Keratinocyte (primary cell): ENCODE data around the gene FABP6. TPM values are rescaled to one million over a fixed set of nuclear protein-coding genes. Genes with fewer than 3 reads are reported as not detected.

Source experiments
- DNase-seq: peaks from one replicate; pipeline ENCODE4 v3.0.0-alpha.2; 2011; ENCODE audit warnings: low read depth, missing footprints, low spot score
- FAIRE-seq: peaks from 2 replicates; lab custom pipeline; 2011; peaks lifted over from hg19 to GRCh38; lab: Jason Lieb, UNC
- H2AFZ ChIP-seq: 2 replicates; pipeline ENCODE4 v1.6.0; 2012; ENCODE audit warnings: low read length, control low read depth, inconsistent platforms; ENCODE audit not compliant: control insufficient read depth
- H3K27ac ChIP-seq: 2 replicates; pipeline ENCODE4 v1.5.1; 2011; ENCODE audit warnings: low read length; ENCODE audit not compliant: control insufficient read depth, insufficient read depth
- H3K27me3 ChIP-seq: 3 replicates; pipeline ENCODE4 v1.6.0; 2011; ENCODE audit warnings: low read length; ENCODE audit not compliant: control insufficient read depth, insufficient read depth; ENCODE audit errors: extremely low read depth
- H3K36me3 ChIP-seq, 2 experiments: 2 replicates in 1 of 2; 3 replicates in 1 of 2; pipeline ENCODE4 v1.5.1; 2011; ENCODE audit warnings: low read length in 2 of 2, mild to moderate bottlenecking in 1 of 2; ENCODE audit not compliant: control insufficient read depth in 2 of 2, insufficient read depth in 2 of 2; ENCODE audit errors: extremely low read depth in 1 of 2
- H3K4me1 ChIP-seq: 3 replicates; pipeline ENCODE4 v1.5.1; 2011; ENCODE audit warnings: low read length; ENCODE audit not compliant: control insufficient read depth, insufficient read depth; ENCODE audit errors: extremely low read depth
- H3K4me2 ChIP-seq: 3 replicates; pipeline ENCODE4 v1.6.0; 2011; ENCODE audit warnings: low read depth, low read length; ENCODE audit not compliant: control insufficient read depth, insufficient read depth; ENCODE audit errors: extremely low read depth
- H3K4me3 ChIP-seq, 3 experiments: fragments of 200-600 bp in 1 of 3; sonication (generic) in 1 of 3; 2 replicates in 2 of 3; 3 replicates in 1 of 3; pipeline ENCODE4 v1.5.1; 2011 to 2016; ENCODE audit warnings: low read length in 3 of 3, mild to moderate bottlenecking in 3 of 3, control low read depth in 2 of 3, inconsistent platforms in 1 of 3, low read depth in 1 of 3, mixed read lengths in 1 of 3, mixed run types in 1 of 3, moderate library complexity in 1 of 3; ENCODE audit not compliant: control insufficient read depth in 2 of 3, insufficient read depth in 2 of 3; ENCODE audit errors: extremely low read depth in 1 of 3
- H3K79me2 ChIP-seq: 2 replicates; pipeline ENCODE4 v1.6.0; 2012; ENCODE audit warnings: low read length; ENCODE audit not compliant: control insufficient read depth, insufficient read depth
- H3K9ac ChIP-seq: 3 replicates; pipeline ENCODE4 v1.6.0; 2011; ENCODE audit warnings: low read length; ENCODE audit not compliant: control insufficient read depth, insufficient read depth; ENCODE audit errors: extremely low read depth
- H3K9me1 ChIP-seq: 3 replicates; pipeline ENCODE4 v1.6.0; 2011; ENCODE audit warnings: low read length; ENCODE audit not compliant: control insufficient read depth, insufficient read depth; ENCODE audit errors: extremely low read depth
- H3K9me3 ChIP-seq: 2 replicates; pipeline ENCODE4 v1.5.1; 2012; ENCODE audit warnings: low read depth, low read length; ENCODE audit not compliant: control insufficient read depth
- H4K20me1 ChIP-seq: 3 replicates; pipeline ENCODE4 v1.6.0; 2011; ENCODE audit warnings: low read length; ENCODE audit not compliant: control insufficient read depth, insufficient read depth; ENCODE audit errors: extremely low read depth
- CTCF ChIP-seq, 3 experiments: IDR thresholded peaks in 1 of 3; conservative IDR thresholded peaks in 1 of 3; optimal IDR thresholded peaks in 1 of 3; 2 replicates in 2 of 3; 3 replicates in 1 of 3; pipeline versions ENCODE3 to v1.5.1; 2011; ENCODE audit warnings: low read length in 3 of 3, mild to moderate bottlenecking in 3 of 3, moderate library complexity in 2 of 3, control low read depth in 1 of 3, inconsistent platforms in 1 of 3; ENCODE audit not compliant: insufficient read depth in 2 of 3; ENCODE audit errors: extremely low read depth in 1 of 3
- EZH2 ChIP-seq: IDR thresholded peaks from one replicate; pipeline ENCODE4 v1.6.1; 2012; ENCODE audit warnings: inconsistent platforms, mild to moderate bottlenecking, low read length, moderate library complexity
- dilution Hi-C: fragments of 300-500 bp; cut with MboI; formaldehyde crosslinking; loops from one replicate; pipeline ENCODE4 v1.7.0; 2020; ENCODE audit warnings: low sequenced_read_pairs; ENCODE audit not compliant: extremely low pct_ligation_motif_present
- polyA minus RNA-seq, 3 experiments: library from RNA; depleted of rRNA, polyadenylated mRNA; stranded (reverse); fragments of >200 nt; gene quantifications; 1 replicate in 1 of 3; 2 replicates in 1 of 3; 3 replicates in 1 of 3; pipeline ENCODE4 v1.2.3, GENCODE V29; 2011
- polyA plus RNA-seq, 5 experiments: library from polyadenylated mRNA; depleted of rRNA in 3 of 5; stranded (reverse) in 3 of 5; stranded (forward) in 1 of 5; unstranded in 1 of 5; fragments of >200 nt; gene quantifications; 1 replicate in 1 of 5; 2 replicates in 3 of 5; 3 replicates in 1 of 5; pipeline versions ENCODE4 v1.2.1 to v1.2.3, GENCODE V29; 2011 to 2012; ENCODE audit warnings: missing spikeins in 2 of 5, low read depth in 1 of 5, low replicate concordance in 1 of 5

FABP6 gene
- polyA plus RNA-seq (0.25 to 1.7 TPM in 2 of 3 replicates, not detected in the other), polyA minus RNA-seq (not detected in 3 replicates)
- not detected for polyA plus RNA-seq (2011; ENCODE audit: low read depth)
- 0.34 and 0.51 TPM in 2 replicates for polyA plus RNA-seq (2011; cell fraction: cytosol; rRNA removed)
- 0.32 TPM in 1 of 2 replicates, not detected in the other for polyA plus RNA-seq (2011; cell fraction: nucleus; rRNA removed)
- not detected in 2 replicates for polyA plus RNA-seq (2012; ENCODE audit: low replicate concordance)
- not detected for polyA minus RNA-seq (2011; cell fraction: cytosol; rRNA and poly(A)+ RNA removed)
- polyA minus RNA-seq (2011; cell fraction: nucleus; rRNA and poly(A)+ RNA removed), result not detected in 2 replicates

GRCh38 chr5:160229190-160229742, at the start of gene FABP6:
TSS of gene FABP6 (plus strand) at chr5:160229506. CDS start at chr5:160229558, 52 bp downstream.
- FAIRE-seq (no peak), DNase-seq (no peak)
- no peak within 1 kb of the TSS for H3K9ac ChIP-seq
- no peaks in the 10 kb centered on the region for H3K9me1 ChIP-seq
- no peaks in the 10 kb centered on the region for H3K79me2 ChIP-seq
- no peaks in the 10 kb centered on the region for H3K36me3 ChIP-seq
- no peak within 1 kb of the TSS for H3K27ac ChIP-seq
- H3K27me3 ChIP-seq, result no peaks in the 10 kb centered on the region
- dilution Hi-C loops, result no loop called here
- no peak within 1 kb of the TSS for H2AFZ ChIP-seq
- H3K9me3 ChIP-seq, result no peaks in the 10 kb centered on the region
- TF ChIP-seq CTCF (optimal IDR thresholded peaks at IDR 0.05 in 1 of 3, IDR thresholded peaks at IDR 0.05 in 1 of 3, conservative IDR thresholded peaks at IDR 0.05 in 1 of 3; ENCODE audit: extremely low read depth in 1 of 3, insufficient read depth in 2 of 3, low read length in 3 of 3), result no peak
- no peak for TF ChIP-seq EZH2
- H3K4me3 ChIP-seq, result no peak within 1 kb of the TSS
- H3K4me2 ChIP-seq, result no peak within 1 kb of the TSS
- H3K4me1 ChIP-seq, result peaks cover 9% of the 10 kb centered on the region
- H4K20me1 ChIP-seq, result no peaks in the 10 kb centered on the region

- no peak for DNase-seq
Measured at GRCh38 chr5:160180931-160181330, 48.4 kb upstream of the FABP6 start.

More at GRCh38 chr5:160180931-160181330, 48.4 kb upstream of the FABP6 start:
- TF ChIP-seq CTCF (optimal IDR thresholded peaks at IDR 0.05 in 1 of 3, IDR thresholded peaks at IDR 0.05 in 1 of 3, conservative IDR thresholded peaks at IDR 0.05 in 1 of 3; ENCODE audit: extremely low read depth in 1 of 3, insufficient read depth in 2 of 3, low read length in 3 of 3), result no peak
- no peak for TF ChIP-seq EZH2
- H3K27me3 ChIP-seq, result no peaks in the 10 kb centered on the region
- no peak overlapping the region for H2AFZ ChIP-seq
- H3K9me3 ChIP-seq, result no peaks in the 10 kb centered on the region
- H3K4me2 ChIP-seq, result no peak overlapping the region
- dilution Hi-C loops, result no loop called here
- H3K79me2 ChIP-seq, result no peaks in the 10 kb centered on the region
- no peaks in the 10 kb centered on the region for H3K36me3 ChIP-seq
- H3K9ac ChIP-seq, result no peak overlapping the region
- peaks cover 4% of the 10 kb centered on the region for H3K4me1 ChIP-seq
- H3K27ac ChIP-seq, result no peak overlapping the region
- no peaks in the 10 kb centered on the region for H3K9me1 ChIP-seq
- FAIRE-seq, result no peak
- no peak overlapping the region for H3K4me3 ChIP-seq
- H4K20me1 ChIP-seq, result no peaks in the 10 kb centered on the region
